PC-3 (cell line): ENCODE measurements around the gene SIX6.

Experiments
- EZH2 ChIP-seq: fragments of 300-600 bp; sonication (generic); IDR thresholded peaks from one replicate; pipeline ENCODE4 v1.6.1; 2017; ENCODE audit warnings: antibody characterized with exemption, mild to moderate bottlenecking, low read length; ENCODE audit not compliant: unreplicated experiment
- EZH2phosphoT487 ChIP-seq: fragments of 300-600 bp; sonication (generic); IDR thresholded peaks from 2 replicates; pipeline ENCODE4 v1.6.1; 2018; ENCODE audit warnings: mild to moderate bottlenecking, antibody characterized with exemption, low read length, borderline replicate concordance
- TF ChIP-seq, protein P1 (sequence below): fragments of 300-600 bp; sonication (generic); conservative IDR thresholded peaks from 2 replicates; pipeline ENCODE4 v1.5.1; 2017; ENCODE audit warnings: antibody characterized with exemption, low read depth, mild to moderate bottlenecking, low read length

DNA sequence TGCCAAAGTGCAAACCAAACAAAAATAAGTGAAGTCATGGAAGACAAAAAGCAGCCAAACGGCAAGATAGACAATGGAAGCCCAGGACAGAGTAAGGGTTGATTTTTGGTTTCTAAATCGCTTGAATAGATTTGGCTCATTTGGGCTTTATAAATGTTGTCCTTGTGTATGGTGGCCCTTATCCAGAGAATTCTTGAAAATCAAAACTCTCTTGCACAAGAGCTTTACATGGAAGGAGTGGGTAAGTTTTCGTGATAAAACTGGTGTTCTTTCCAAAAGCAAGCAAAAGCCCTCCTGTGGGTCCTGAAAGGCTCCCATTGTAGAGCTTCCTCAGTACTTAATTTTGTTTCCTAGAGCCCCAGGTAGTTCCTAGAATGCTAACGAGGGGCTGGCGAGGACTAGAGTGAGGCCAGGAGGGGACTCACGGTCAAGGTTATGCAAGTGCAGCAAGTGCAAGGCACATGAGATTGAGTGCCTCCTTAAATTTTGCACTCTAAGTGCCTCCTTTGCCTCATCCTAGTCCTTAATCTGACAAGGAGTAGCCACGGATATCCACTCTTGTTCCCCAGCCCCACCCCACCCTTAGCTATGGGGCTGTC lies 4.1 kb downstream of the SIX6 start:
- TF ChIP-seq, protein P1, sequence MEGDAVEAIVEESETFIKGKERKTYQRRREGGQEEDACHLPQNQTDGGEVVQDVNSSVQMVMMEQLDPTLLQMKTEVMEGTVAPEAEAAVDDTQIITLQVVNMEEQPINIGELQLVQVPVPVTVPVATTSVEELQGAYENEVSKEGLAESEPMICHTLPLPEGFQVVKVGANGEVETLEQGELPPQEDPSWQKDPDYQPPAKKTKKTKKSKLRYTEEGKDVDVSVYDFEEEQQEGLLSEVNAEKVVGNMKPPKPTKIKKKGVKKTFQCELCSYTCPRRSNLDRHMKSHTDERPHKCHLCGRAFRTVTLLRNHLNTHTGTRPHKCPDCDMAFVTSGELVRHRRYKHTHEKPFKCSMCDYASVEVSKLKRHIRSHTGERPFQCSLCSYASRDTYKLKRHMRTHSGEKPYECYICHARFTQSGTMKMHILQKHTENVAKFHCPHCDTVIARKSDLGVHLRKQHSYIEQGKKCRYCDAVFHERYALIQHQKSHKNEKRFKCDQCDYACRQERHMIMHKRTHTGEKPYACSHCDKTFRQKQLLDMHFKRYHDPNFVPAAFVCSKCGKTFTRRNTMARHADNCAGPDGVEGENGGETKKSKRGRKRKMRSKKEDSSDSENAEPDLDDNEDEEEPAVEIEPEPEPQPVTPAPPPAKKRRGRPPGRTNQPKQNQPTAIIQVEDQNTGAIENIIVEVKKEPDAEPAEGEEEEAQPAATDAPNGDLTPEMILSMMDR, result no peak
- TF ChIP-seq EZH2phosphoT487, result no peak
- TF ChIP-seq EZH2, result no peak
